Suprapubic skin (tissue), 4 donors: Measurements from ENCODE around the gene CRYL1. TPM values are rescaled to one million over a fixed set of nuclear protein-coding genes. Genes with fewer than 3 reads are reported as not detected.

Experiments used
- DNase-seq, 2 donors: peaks; one replicate each; pipeline ENCODE4 v3.0.0-alpha.2; 2019; ENCODE audit warnings: low spot score in 2 of 2
- H3K27ac ChIP-seq: fragments of 200-600 bp; sonication (generic); one replicate; pipeline ENCODE4 v1.5.1; 2019
- H3K27me3 ChIP-seq: fragments of 200-600 bp; sonication (generic); one replicate; pipeline ENCODE4 v1.5.1; 2019
- H3K36me3 ChIP-seq: fragments of 200-600 bp; sonication (generic); one replicate; pipeline ENCODE4 v1.5.1; 2019
- H3K4me1 ChIP-seq: fragments of 200-600 bp; sonication (generic); one replicate; pipeline ENCODE4 v1.5.1; 2019
- H3K4me3 ChIP-seq: fragments of 200-600 bp; sonication (generic); one replicate; pipeline ENCODE4 v1.5.1; 2019; ENCODE audit warnings: mild to moderate bottlenecking
- H3K9me3 ChIP-seq: fragments of 200-600 bp; sonication (generic); one replicate; pipeline ENCODE4 v1.5.1; 2019
- CTCF ChIP-seq, 2 donors: fragments of 200-600 bp in 1 of 2; fragments of 450-650 bp in 1 of 2; sonication (generic) in 1 of 2; IDR thresholded peaks; one replicate each; pipeline ENCODE4 v1.5.1; 2016 to 2019; ENCODE audit warnings: antibody characterized with exemption in 2 of 2, mild to moderate bottlenecking in 1 of 2, moderate library complexity in 1 of 2
- EP300 ChIP-seq: sonication (generic); formaldehyde crosslinking; IDR thresholded peaks from one replicate; pipeline ENCODE4 v1.6.1; 2017; ENCODE audit warnings: antibody characterized with exemption
- POLR2A ChIP-seq, 2 donors: fragments of 450-650 bp; IDR thresholded peaks; one replicate each; pipeline ENCODE4 v1.6.1; 2017; ENCODE audit warnings: antibody characterized with exemption in 2 of 2, mild to moderate bottlenecking in 2 of 2, moderate library complexity in 2 of 2
- POLR2AphosphoS5 ChIP-seq, 3 donors: sonication (generic); formaldehyde crosslinking; IDR thresholded peaks; one replicate each; pipeline ENCODE4 v1.6.1; 2017; ENCODE audit warnings: antibody characterized with exemption in 3 of 3
- WGBS: methylation state at CpG from one replicate; pipeline ENCODE4 v1.1.5; 2018; 5-methylcytosine and 5-hydroxymethylcytosine counted together
- total RNA-seq, 4 donors: library from RNA; depleted of rRNA; stranded (reverse); fragments of >200 nt; gene quantifications; one replicate each; pipeline ENCODE4 v1.1.0, GENCODE V29; 2016

The CRYL1 gene
- total RNA-seq, 4 donors from 2014 or later: 15.9 to 20.1 (median 18.4) TPM

DNA sequence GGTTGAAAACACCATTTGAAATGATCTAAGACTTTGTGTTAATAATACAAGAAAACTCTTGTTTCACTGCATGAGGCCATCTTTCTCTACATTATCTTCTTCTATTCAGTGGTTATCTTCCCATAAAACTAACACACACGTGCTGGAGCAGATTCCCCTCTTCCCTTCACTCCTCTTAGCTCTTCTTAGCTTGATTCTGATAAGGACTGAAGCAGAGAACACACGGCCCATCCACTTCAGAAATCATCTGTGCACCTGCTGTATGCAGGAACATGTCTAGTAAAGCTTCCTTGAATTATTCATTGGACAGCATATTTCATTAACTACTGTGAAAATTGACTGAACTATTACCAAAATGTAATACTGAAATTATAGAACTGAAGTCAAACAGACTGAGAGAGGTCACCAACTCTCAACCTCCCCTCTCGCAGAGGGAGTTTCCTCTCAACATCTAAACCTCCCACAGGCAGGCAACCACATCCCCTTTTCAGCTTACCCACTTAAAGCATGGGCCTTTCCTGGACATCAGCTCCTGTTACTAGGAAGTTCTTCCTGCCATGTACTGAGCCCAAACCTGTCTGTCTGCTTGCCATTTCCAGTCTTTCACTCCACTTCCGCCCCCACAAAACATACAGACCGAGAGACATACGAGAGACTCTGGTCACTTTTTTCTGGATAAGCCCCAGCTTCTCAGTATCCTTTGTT, 113.9 kb downstream of the CRYL1 start:
- Histone ChIP-seq H3K36me3 (no peaks in the 10 kb centered on the region), H3K4me1 (peaks cover 30% of the 10 kb centered on the region), H3K27me3 (no peaks in the 10 kb centered on the region), H3K27ac (no peak overlapping the region), H3K4me3 (no peak overlapping the region), H3K9me3 (no peaks in the 10 kb centered on the region)
- WGBS: 58% methylated on average over 6 of the region's 6 CpGs
- DNase-seq: peak in 1 of 2 donors; percentile 55
- TF ChIP-seq EP300 (no peak), POLR2A (IDR thresholded peaks at IDR 0.05) (no peak), POLR2AphosphoS5 (IDR thresholded peaks at IDR 0.05) (no peak), CTCF (IDR thresholded peaks at IDR 0.05) (no peak)

DNA sequence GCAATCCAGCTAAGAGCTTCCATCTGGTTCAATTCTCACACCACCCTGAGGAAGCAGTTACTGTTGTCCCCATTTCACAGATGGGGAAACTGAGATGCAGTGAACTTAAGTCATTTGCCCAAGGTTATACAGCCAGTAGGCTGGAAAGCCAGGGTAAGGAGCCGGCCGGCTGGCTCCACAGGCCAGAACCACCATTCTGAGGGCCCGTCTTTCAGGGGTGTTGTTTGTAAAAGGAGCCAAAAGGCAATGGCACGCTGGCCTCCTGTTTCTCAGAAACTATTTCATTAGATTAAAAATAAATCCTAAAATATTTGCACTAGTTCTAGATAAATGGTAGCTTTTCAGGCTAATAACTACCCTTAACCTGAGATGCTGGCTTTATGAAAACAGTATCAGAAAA, 114.9 kb downstream of the CRYL1 start:
- Histone ChIP-seq H3K4me1 (peaks cover 35% of the 10 kb centered on the region), H3K4me3 (no peak overlapping the region), H3K36me3 (peaks cover under 1% of the 10 kb centered on the region), H3K9me3 (no peaks in the 10 kb centered on the region), H3K27ac (no peak overlapping the region), H3K27me3 (no peaks in the 10 kb centered on the region)
- 72% methylated on average over 4 of the region's 4 CpGs for WGBS
- no peak for TF ChIP-seq POLR2A (IDR thresholded peaks at IDR 0.05)
- no peak for TF ChIP-seq CTCF (IDR thresholded peaks at IDR 0.05)
- no peak for TF ChIP-seq EP300
- no peak for TF ChIP-seq POLR2AphosphoS5 (IDR thresholded peaks at IDR 0.05)
- peak in 1 of 2 donors; percentile 58 for DNase-seq

DNA sequence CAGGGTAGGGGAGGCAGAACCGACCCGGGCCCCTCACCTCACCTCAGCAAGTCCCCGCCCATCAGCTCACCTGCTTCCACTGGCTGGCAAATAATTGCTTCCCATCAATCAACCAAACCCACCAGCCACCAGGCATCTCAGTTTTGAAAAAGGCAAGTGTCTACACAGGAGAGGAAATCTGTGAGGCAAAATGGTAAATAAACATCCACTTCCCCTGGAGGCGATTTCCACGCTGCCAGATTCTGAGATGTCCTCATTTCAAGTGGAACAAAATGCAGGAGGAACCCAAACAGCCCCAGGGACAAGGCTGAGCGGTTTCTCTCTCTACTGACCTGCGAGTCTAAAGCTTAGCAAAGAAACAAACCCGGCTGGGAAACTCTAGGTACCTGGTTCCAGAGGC, 117.5 kb downstream of the CRYL1 start:
- Histone ChIP-seq H3K4me1 (peaks cover 26% of the 10 kb centered on the region), H3K4me3 (no peak overlapping the region), H3K36me3 (peaks cover 16% of the 10 kb centered on the region), H3K9me3 (no peaks in the 10 kb centered on the region), H3K27ac (no peak overlapping the region), H3K27me3 (no peaks in the 10 kb centered on the region)
- 40% methylated on average over 8 of the region's 8 CpGs for WGBS
- TF ChIP-seq POLR2AphosphoS5 (IDR thresholded peaks at IDR 0.05) (no peak), POLR2A (IDR thresholded peaks at IDR 0.05) (no peak), CTCF (IDR thresholded peaks at IDR 0.05) (no peak), EP300 (no peak)
- peak in 1 of 2 donors; percentile 61 for DNase-seq

DNA sequence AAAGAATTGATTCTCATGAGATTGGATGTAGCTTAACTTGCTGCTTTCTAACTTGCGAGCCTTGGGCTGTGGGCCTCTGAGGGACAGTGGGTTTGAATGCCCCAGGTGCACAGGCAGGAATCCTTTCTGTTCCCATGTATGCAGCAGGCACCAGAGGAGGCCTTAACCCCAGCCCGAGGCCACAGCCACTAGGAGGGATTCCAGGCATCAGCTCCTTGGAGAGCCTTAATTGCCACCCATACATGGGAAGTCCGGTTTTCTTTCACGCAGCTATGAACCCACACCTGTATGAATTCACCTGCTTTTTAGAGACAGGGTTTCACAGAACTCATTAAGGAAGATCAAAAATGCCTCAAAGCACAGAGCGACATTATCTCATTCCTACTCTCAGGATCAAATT, 117.9 kb downstream of the CRYL1 start:
- TF ChIP-seq POLR2A (IDR thresholded peaks at IDR 0.05) (no peak), EP300 (no peak), CTCF (IDR thresholded peaks at IDR 0.05) (no peak), POLR2AphosphoS5 (IDR thresholded peaks at IDR 0.05) (no peak)
- peaks cover 25% of the 10 kb centered on the region for H3K4me1 ChIP-seq
- 63% methylated on average over 5 of the region's 5 CpGs for WGBS
- H3K27me3 ChIP-seq: no peaks in the 10 kb centered on the region
- H3K27ac ChIP-seq: no peak overlapping the region
- H3K4me3 ChIP-seq: no peak overlapping the region
- peak in 1 of 2 donors; percentile 0 for DNase-seq
- H3K9me3 ChIP-seq: no peaks in the 10 kb centered on the region
- peaks cover 16% of the 10 kb centered on the region for H3K36me3 ChIP-seq

DNA sequence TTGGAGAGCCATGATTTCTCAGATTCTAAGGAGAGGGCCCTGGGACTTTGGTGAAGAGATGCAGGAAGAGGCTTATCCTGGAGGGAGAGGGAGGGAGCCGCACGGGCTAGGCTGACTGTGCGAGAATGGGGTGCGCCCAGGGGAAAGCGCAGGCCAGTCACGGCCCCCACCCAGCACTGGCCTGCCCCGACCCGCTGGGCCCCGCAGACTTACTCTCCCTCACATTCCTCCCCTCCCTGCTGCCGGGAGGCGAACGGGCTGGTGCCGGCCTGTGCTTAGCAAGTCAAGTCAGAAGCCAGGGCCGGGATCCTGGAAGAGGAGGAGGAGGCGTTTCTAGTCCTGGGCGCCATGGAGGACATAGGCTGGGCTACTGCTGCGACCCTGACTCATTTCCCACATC, 120.0 kb downstream of the CRYL1 start:
- Histone ChIP-seq H3K4me3 (no peak overlapping the region), H3K36me3 (peaks cover 16% of the 10 kb centered on the region), H3K9me3 (no peaks in the 10 kb centered on the region), H3K27ac (peak overlapping the region; percentile 19), H3K4me1 (peaks cover 34% of the 10 kb centered on the region), H3K27me3 (no peaks in the 10 kb centered on the region)
- no peak for DNase-seq
- TF ChIP-seq EP300: no peak
- TF ChIP-seq CTCF (IDR thresholded peaks at IDR 0.05): no peak
- no peak for TF ChIP-seq POLR2A (IDR thresholded peaks at IDR 0.05)
- no peak for TF ChIP-seq POLR2AphosphoS5 (IDR thresholded peaks at IDR 0.05)
- 57% methylated on average over 12 of the region's 17 CpGs for WGBS
